ENCODE results near the gene ZNF316. TPM values are rescaled to one million over a fixed set of nuclear protein-coding genes. Genes with fewer than 3 reads are reported as not detected.
"Not testable (repeated sequence)": the region's sequence is repeated elsewhere in the genome, so short reads cannot be mapped to it uniquely, and the experiment has no call there.

The ZNF316 gene
- total RNA-seq, 2 experiments from 2014 or later, result 17.7 to 18.8 TPM

GRCh38 chr7:6628045-6628444, 9.1 kb upstream of the ZNF316 start:
- Mint-ChIP-seq H3K36me3 (ENCODE audit: low read depth) (peaks cover 3% of the 10 kb centered on the region), H3K4me3 (no peak overlapping the region), H3K9me3 (no peaks in the 10 kb centered on the region), H3K4me1 (ENCODE audit: low read depth) (peaks cover 14% of the 10 kb centered on the region), H3K27ac (no peak overlapping the region), H3K27me3 (no peaks in the 10 kb centered on the region)
- CTCF ChIA-PET, result interaction anchor here (0.7 kb wide), 1 partner anchor 10 kb away, joined by 3 read pairs; no protein-coding TSS in a partner anchor
- ATAC-seq (no peak), DNase-seq (no peak)
- TF ChIP-seq CTCF (IDR thresholded peaks at IDR 0.05), result no peak
- intact Hi-C loops (cut with micrococcal nuclease), result no loop called here
- POLR2A ChIA-PET, result no interaction called here

- ATAC-seq, result no peak
- no peaks in the 10 kb centered on the region for H3K4me1 Mint-ChIP-seq (ENCODE audit: low read depth)
- no peak overlapping the region for H3K4me3 Mint-ChIP-seq
- no peaks in the 10 kb centered on the region for H3K36me3 Mint-ChIP-seq (ENCODE audit: low read depth)
- peaks cover 2% of the 10 kb centered on the region for H3K9me3 Mint-ChIP-seq
- H3K27me3 Mint-ChIP-seq, result no peaks in the 10 kb centered on the region
- intact Hi-C loops (cut with micrococcal nuclease), result no loop called here
- CTCF ChIA-PET, result interaction anchor here (1.0 kb wide), 1 partner anchor 40 kb away, joined by 3 read pairs; the partner anchor contains the start of gene INTS15
- POLR2A ChIA-PET, result no interaction called here
- no peak for DNase-seq
- no peak overlapping the region for H3K27ac Mint-ChIP-seq
- TF ChIP-seq CTCF (IDR thresholded peaks at IDR 0.05), result no peak
Measured at GRCh38 chr7:6630007-6630849, 6.9 kb upstream of the ZNF316 start.

- POLR2A ChIA-PET, result no interaction called here
- TF ChIP-seq CTCF (IDR thresholded peaks at IDR 0.05), result no peak
Measured at GRCh38 chr7:6631605-6632004, 5.5 kb upstream of the ZNF316 start.

GRCh38 chr7:6634021-6634420, 3.1 kb upstream of the ZNF316 start:
- H3K36me3 Mint-ChIP-seq (ENCODE audit: low read depth), result peaks cover 7% of the 10 kb centered on the region
- no peaks in the 10 kb centered on the region for H3K27me3 Mint-ChIP-seq
- DNase-seq (no peak), ATAC-seq (no peak)
- no peak for TF ChIP-seq CTCF (IDR thresholded peaks at IDR 0.05)
- intact Hi-C loops (cut with micrococcal nuclease), result no loop called here
- peaks cover 11% of the 10 kb centered on the region for H3K4me1 Mint-ChIP-seq (ENCODE audit: low read depth)
- ChIA-PET POLR2A (no interaction called here), CTCF (interaction anchor here (1.2 kb wide), 1 partner anchor 118 kb away, joined by 3 read pairs; no protein-coding TSS in a partner anchor)
- H3K9me3 Mint-ChIP-seq, result peaks cover 3% of the 10 kb centered on the region
- H3K4me3 Mint-ChIP-seq, result no peak overlapping the region
- H3K27ac Mint-ChIP-seq, result no peak overlapping the region

More at GRCh38 chr7:6631605-6632004, 5.5 kb upstream of the ZNF316 start:
- CTCF ChIA-PET, result no interaction called here
- DNase-seq (no peak), ATAC-seq (peak; percentile 34)
- no peak overlapping the region for H3K27ac Mint-ChIP-seq
- H3K9me3 Mint-ChIP-seq, result peaks cover 3% of the 10 kb centered on the region
- H3K36me3 Mint-ChIP-seq (ENCODE audit: low read depth), result no peaks in the 10 kb centered on the region
- H3K27me3 Mint-ChIP-seq, result no peaks in the 10 kb centered on the region
- intact Hi-C loops (cut with micrococcal nuclease), result no loop called here
- no peaks in the 10 kb centered on the region for H3K4me1 Mint-ChIP-seq (ENCODE audit: low read depth)
- H3K4me3 Mint-ChIP-seq, result no peak overlapping the region

GRCh38 chr7:6634971-6635370, 2.1 kb upstream of the ZNF316 start:
- H3K27ac Mint-ChIP-seq; H3K9me3 Mint-ChIP-seq; ATAC-seq; POLR2A ChIA-PET; CTCF ChIA-PET; DNase-seq; H3K27me3 Mint-ChIP-seq; intact Hi-C loops (cut with micrococcal nuclease); H3K4me3 Mint-ChIP-seq: not testable (repeated sequence)
- H3K36me3 Mint-ChIP-seq (ENCODE audit: low read depth), result peaks cover 16% of the 10 kb centered on the region
- peaks cover 20% of the 10 kb centered on the region for H3K4me1 Mint-ChIP-seq (ENCODE audit: low read depth)

All from activated CD8-positive, alpha-beta T cell treated with anti-CD3 and anti-CD28 coated beads for 36 hours (primary cell).